NOMO-1 treated with dmso at 0.1 percent for 144 hours (cell line): ENCODE data around the gene SNX15.
"Not testable (repeated sequence)": the region's sequence is repeated elsewhere in the genome, so short reads cannot be mapped to it uniquely, and the experiment has no call there.

Experiments
- DNase-seq: peaks from one replicate; lab custom pipeline; 2025; ENCODE audit not compliant: unreplicated experiment; lab: John Stamatoyannopoulos, UW

SNX15 gene

GRCh38 chr11:65027213-65028067, at the start of gene SNX15:
SNX15 (plus strand) TSS chr11:65027439; CDS start chr11:65027538, 99 bp downstream.
- peak; percentile 94 for DNase-seq

GRCh38 chr11:64983339-64983738, 43.9 kb upstream of the SNX15 start:
- not testable (repeated sequence) for DNase-seq

- DNase-seq, result no peak
Measured at GRCh38 chr11:64987998-64988854, 39.0 kb upstream of the SNX15 start.

DNA sequence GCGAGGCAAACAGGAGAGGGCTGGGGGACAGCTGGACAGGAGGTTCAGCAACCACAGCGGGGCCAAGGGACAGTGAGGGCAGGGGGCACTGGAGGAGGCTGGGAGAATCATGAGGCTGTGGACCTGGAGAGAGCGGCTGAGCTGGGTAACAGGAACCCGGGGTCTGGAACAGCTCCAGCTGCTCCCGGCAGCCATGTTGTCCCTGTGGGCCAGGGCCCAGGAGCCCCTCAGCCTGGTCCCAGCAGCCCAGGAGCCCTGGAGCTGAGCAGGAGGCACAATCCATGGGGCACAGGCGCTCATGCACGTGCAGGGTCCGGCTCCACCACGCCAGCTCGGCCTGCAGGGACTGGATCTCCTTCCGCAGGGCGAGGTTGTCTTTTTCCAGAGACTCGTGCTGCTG, 37.8 kb upstream of the SNX15 start:
- no peak for DNase-seq

DNA sequence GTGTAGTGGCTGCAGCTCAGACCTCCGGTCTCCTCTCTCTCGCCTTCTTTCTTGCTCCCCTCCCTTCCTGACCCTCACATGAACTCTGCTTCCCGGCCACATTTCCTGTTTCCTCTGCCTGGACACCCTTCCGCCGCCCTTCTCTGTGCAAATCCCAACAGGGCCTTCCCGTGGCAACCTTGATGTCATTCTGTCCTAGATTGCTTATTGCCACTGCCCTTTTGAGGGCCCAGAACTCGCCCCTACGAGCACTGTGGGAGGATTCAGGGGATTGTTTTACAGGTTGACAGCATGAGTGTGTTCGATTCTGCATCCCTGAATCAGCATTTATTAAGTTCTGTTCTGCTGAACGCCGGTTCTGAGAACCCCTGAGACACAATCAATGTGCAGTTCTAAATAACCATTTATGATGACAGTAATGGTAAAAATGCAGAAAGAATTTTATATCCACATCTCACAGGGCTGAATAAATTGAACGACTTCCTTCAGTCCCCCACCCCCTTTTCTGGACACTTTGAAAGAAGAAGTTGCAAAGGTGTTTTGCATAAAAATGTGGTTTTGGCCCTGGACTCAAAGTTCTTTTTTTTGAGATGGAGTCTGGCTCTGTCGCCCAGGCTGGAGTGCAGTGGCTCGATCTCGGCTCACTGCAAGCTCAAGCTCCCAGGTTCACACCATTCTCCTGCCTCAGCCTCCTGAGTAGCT, 36.9 kb upstream of the SNX15 start:
- peak; percentile 29 for DNase-seq

DNA sequence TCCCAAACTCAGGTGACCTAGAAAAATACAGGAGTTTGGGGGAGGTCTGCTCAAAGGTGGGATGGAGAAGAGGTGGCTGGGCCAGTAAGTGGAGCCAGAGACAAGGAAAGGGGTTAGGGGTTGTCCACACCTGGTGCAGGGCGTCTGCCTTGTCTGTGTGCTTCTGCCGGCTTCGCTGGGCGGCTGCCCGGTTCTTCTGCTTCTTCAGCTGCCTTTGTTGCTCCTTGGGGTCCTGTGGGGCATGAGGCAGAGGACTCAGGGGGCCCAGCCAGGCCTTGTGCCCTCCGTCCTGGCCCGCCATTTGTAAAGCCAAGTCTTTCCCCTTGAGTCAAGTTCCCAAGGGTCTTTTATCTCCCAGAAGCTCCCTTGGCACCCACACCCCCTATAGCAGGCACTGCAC, 32.9 kb upstream of the SNX15 start:
- DNase-seq, result no peak

- DNase-seq, result no peak
Measured at GRCh38 chr11:64996327-64996709, 30.9 kb upstream of the SNX15 start.

DNA sequence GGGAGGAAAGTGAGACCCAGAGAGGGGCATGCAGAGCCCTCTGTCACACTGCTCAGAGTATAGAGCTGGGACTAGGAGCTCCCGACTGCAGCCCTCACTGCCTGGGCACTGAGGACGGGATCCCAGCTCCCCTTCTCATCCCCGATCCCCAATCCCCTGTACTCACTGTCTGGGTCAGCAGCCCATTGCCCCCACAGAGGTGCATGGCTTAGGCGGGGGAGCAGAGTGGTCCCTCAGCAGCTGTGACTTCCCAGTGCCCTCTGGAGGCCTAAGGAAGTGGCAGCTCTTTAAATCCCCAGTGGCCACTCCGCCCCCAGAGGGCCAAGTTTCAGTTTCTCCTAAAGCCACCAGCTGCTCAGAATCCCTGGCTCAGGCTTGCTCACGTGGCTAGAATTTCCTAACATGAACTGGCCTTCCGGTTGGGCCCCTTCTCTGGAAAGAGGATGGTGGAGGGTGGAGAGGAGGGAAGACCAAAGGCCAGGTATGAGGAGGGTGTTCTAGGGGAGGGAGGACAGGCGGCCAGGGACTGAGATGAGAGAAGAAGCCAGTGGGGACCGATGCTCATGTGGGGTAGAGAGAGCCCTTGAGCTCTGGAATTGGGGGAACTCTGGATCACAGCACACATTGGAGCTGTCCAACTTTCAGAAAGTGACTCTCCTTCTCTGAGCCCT, 30.4 kb upstream of the SNX15 start, which contains the start of gene BATF2:
Gene BATF2, minus strand, starts transcription at position 262 of the 671 bp plus-strand sequence. Its CDS starts 57 bp downstream, at position 205.
- DNase-seq, result peak; percentile 55

- no peak for DNase-seq
Measured at GRCh38 chr11:64998141-64998540, 29.1 kb upstream of the SNX15 start.

DNA sequence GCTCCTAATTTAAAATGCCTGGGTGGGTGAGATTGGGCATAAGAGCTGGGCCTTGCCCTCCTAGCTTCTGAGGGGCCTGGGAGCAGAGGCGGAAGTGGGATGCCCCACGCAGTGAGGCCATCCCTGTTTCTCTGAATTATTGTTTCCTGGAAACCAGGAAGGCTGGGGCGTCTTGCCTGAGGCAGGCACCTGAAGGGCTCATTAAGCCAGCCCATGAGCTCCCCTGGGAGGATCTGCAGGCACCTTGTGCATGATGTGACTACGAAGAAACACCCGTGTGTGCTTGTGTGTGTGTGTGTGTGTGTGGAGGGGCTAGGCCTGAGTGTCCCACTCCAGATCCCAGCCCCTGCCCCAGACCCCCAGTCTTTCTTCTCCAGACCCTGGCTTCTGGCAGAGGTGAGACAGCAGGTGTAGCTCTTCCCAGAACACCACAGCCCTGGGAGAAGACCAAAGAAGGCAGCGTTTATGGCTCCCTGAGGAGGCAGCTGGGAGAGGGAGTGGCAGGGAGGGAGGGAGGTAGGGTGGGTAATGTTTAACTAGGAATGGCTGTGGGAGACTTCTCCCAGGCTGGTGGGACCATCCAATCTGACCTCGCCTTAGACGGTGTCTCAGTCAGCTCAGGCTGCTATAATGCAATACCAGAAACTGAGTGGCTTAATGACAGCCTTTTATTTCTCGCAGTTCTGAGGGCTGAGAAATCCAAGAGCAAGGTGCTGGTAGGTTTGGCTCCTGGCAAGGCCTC, 28.4 kb upstream of the SNX15 start:
- no peak for DNase-seq

GRCh38 chr11:64999478-64999877, 27.8 kb upstream of the SNX15 start:
- no peak for DNase-seq

- DNase-seq, result no peak
Measured at GRCh38 chr11:65002706-65003105, 24.5 kb upstream of the SNX15 start.

DNA sequence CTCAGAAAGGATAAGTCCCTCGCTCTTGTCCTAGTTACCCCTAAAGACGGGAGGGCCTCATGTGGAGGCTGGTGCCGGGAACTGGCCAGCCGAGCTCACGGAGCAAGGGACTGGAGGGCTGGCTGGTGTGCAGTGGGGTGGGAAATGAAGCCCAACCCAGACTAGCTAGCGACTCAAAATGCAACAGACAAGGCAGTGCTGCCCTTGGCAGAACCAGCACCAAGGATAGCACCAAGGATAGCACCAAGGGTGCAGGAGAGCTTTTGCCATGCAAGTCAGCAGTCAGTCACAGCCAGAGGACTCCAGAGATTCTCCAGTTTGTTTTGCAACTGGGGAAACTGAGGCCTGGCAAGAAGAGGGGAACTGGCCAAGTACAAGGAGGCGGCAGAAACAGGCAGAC, 24.0 kb upstream of the SNX15 start:
- no peak for DNase-seq

- not testable (repeated sequence) for DNase-seq
Measured at GRCh38 chr11:65003968-65004367, 23.3 kb upstream of the SNX15 start.

DNA sequence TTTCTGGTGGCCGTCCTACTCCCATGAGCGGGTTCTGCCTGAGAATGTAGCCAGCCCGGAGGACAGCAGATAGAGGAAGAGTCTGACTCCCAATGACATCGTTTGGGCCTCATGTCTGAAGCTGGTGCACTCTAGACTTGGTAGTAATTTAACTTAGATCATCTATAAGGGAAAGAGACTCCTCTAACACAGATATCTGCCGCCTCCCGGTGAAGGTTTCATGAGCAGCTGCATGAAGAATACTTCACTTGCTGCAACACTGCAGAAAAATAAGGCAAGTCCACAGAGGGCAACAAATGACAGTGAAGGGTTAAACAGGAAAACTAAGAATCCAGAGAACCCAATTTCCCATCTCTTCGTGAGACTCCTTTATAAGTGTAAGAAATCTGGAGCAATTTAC, 19.2 kb upstream of the SNX15 start:
- no peak for DNase-seq

DNA sequence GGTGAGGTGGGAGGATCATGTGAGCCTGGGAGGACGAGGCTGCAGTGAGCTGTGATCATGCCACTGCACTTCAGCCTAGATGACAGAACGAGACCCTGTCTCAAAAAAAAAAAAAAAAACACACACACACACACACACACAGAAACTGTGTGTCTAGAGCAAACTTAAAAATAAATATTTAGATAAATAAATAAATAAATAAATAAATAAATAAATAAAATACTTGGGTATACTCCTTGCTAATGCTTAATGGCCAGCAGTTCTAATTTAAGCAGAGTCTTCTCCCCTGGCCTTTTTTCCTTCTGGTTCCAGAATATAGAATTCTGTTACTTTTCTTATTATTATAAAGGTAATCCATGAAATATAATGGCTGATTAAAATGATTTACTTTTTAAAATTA, 18.4 kb upstream of the SNX15 start:
- no peak for DNase-seq

- peak; percentile 88 for DNase-seq
Measured at GRCh38 chr11:65013130-65013887, 13.9 kb upstream of the SNX15 start.

- DNase-seq, result peak; percentile 66
Measured at GRCh38 chr11:65013888-65014725, 13.1 kb upstream of the SNX15 start, which contains the start of gene ARL2. ARL2 (plus strand) TSS chr11:65014160; CDS start chr11:65014208, 48 bp downstream.
